ENCODE data around the gene RBPMS2.

The RBPMS2 gene

GRCh38 chr15:64809649-64810496 lies 34.5 kb upstream of the RBPMS2 start:
- TF ChIP-seq CTCF (IDR thresholded peaks at IDR 0.05; ENCODE audit: low read depth, low read length) = peak; percentile 98
- H3K4me3 ChIP-seq (ENCODE audit: low read depth, low read length) = no peak overlapping the region
- in situ Hi-C loops (cut with HindIII; ENCODE audit: low sequenced_read_pairs) = no loop called here
- peak; percentile 60 for DNase-seq (ENCODE audit: low read depth, low spot score)

- no peak for TF ChIP-seq CTCF (IDR thresholded peaks at IDR 0.05; ENCODE audit: low read depth, low read length)
- no peak overlapping the region for H3K4me3 ChIP-seq (ENCODE audit: low read depth, low read length)
- no peak for DNase-seq (ENCODE audit: low read depth, low spot score)
- in situ Hi-C loops (cut with HindIII; ENCODE audit: low sequenced_read_pairs) = no loop called here
Observed at GRCh38 chr15:64808785-64809453, 33.5 kb upstream of the RBPMS2 start.

DNA sequence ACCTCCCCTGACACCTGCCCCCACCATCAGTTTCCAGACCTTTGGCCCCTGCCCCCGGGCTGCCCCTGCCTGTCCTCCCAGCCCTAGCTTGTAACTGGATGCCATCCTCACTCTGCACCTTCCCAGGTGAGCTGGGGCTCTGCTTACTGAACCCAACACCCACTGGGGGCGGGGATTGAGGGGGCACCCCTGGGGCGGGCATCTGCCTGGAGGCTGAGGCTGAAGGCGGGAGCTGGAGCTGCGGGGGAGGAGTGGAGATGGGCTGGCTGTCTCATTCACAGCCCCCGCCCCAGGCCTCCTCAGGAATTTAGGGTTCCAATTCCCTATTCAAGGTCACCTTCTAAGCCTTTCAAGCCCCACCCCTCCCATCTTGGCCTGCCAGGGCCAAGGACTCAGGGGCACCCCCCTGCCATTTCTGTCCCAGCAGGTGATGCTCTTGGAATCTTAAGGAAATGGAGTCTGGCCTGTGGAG lies 32.4 kb upstream of the RBPMS2 start:
- TF ChIP-seq CTCF (IDR thresholded peaks at IDR 0.05; ENCODE audit: low read depth, low read length) = no peak
- in situ Hi-C loops (cut with HindIII; ENCODE audit: low sequenced_read_pairs) = no loop called here
- no peak overlapping the region for H3K4me3 ChIP-seq (ENCODE audit: low read depth, low read length)
- DNase-seq (ENCODE audit: low read depth, low spot score) = no peak

DNA sequence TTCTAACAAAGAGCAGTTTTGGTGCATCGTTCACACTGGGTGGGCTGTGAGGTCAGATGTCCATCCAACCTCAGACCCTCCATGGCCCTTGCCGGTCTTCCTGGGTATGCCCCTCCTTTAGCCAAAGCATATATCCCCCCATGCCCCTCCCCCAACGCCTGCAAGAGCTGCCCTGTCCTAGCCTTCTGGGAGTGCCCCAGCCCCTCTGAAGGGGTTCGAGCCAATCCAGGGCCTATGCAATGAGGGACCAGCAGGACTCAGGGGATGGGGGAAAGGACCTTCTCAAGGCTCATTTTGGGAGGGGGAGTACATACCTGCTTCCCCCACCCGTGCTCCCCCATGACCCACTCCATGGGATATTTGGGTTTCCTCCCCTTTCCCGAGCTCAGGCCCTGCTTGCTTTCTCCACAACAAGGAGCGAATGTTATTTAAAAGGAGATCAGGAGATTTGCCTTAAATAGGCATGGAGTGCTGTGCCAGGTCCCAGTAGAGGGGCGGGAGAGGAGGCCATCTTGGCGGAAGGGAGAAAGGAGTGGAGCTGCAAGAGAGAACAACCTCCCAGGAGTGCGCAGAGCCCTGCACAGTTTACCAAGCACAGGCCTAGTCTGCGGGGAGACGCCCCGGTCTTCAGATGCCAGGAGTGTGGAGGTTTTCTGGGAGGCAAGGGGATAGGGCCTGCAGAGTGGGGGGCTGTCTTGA lies 31.8 kb upstream of the RBPMS2 start:
- DNase-seq (ENCODE audit: low read depth, low spot score) = no peak
- no peak overlapping the region for H3K4me3 ChIP-seq (ENCODE audit: low read depth, low read length)
- TF ChIP-seq CTCF (IDR thresholded peaks at IDR 0.05; ENCODE audit: low read depth, low read length) = no peak
- in situ Hi-C loops (cut with HindIII; ENCODE audit: low sequenced_read_pairs) = no loop called here

DNA sequence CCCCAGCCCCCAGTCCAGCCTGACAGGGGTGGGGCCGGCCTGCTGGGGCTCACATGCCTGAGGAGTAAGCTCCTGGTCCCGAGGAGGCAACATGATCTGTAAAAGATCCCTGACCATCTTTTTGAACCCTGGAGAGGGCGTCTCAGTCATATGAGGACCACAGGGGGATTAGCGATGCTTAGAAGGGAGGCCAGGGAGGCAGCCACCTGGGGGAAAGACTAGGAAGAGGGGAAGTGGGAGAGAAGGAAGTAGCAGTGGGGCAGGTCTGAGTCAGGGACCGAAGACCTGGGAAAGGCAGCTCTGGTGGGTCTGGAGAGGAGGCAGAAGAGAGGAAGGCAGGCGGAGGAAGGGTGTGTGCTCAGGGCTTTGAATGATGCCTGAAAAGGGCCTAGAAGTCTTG lies 31.1 kb upstream of the RBPMS2 start:
- DNase-seq (ENCODE audit: low read depth, low spot score) = no peak
- in situ Hi-C loops (cut with HindIII; ENCODE audit: low sequenced_read_pairs) = no loop called here
- no peak for TF ChIP-seq CTCF (IDR thresholded peaks at IDR 0.05; ENCODE audit: low read depth, low read length)
- H3K4me3 ChIP-seq (ENCODE audit: low read depth, low read length) = no peak overlapping the region

- no peak overlapping the region for H3K4me3 ChIP-seq (ENCODE audit: low read depth, low read length)
- no peak for TF ChIP-seq CTCF (IDR thresholded peaks at IDR 0.05; ENCODE audit: low read depth, low read length)
- DNase-seq (ENCODE audit: low read depth, low spot score) = no peak
- in situ Hi-C loops (cut with HindIII; ENCODE audit: low sequenced_read_pairs) = no loop called here
Observed at GRCh38 chr15:64804619-64805018, 29.2 kb upstream of the RBPMS2 start.

Measured in astrocyte of the spinal cord (primary cell).